Measurements from ENCODE around the gene CDYL. TPM values are rescaled to one million over a fixed set of nuclear protein-coding genes. Genes with fewer than 3 reads are reported as not detected.

The CDYL gene
- total RNA-seq, 5 donors from 2014 or later (not counting 1 experiment from before 2014, with no cell fraction given): 24.7 to 36.8 (median 30.2) TPM

DNA sequence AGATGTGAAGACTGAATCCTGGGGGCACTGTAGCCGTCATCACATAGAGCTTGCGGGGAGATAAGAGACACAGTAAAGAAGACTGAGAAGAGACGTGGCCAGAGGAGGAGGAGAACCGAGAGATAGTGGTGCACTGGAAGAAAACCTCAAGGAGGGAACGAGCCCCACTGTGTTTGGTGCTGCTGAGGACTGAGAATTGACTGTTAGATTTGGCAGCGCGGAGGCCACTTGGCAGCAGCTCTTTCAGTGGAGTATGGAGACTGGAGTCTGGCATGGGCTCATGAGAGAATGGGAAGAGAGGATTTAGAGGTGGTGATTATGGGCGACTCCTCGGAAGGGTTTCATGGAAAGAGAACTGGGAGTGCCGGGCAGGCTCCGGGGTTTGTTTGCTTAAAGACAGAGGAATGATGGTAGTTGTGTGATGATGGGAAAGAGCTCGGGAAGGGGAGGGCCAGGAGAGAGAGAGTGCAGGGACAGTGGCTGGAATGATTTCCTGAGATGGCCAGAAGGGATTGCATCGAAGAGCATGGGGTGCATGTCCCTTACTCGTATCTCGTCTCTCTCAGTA is 18.0 kb downstream of the CDYL start:
- no peaks in the 10 kb centered on the region for H3K27me3 Mint-ChIP-seq
- WGBS (ENCODE audit: insufficient coverage): 89% methylated on average over 15 of the region's 15 CpGs
- no peaks in the 10 kb centered on the region for H3K27me3 ChIP-seq (replicated peaks in 1 of 2; ENCODE audit: control insufficient read depth in 2 of 2, extremely low read depth in 1 of 2, insufficient read depth in 2 of 2, low read length in 1 of 2)
- CTCF ChIA-PET: no interaction called here
- peaks cover 5% of the 10 kb centered on the region for H3K36me3 Mint-ChIP-seq
- no peak overlapping the region for H3K4me3 Mint-ChIP-seq
- H3K4me1 Mint-ChIP-seq: peaks cover 37 to 61% (median 50%) of the 10 kb centered on the region in 3 donors
- ATAC-seq (replicated peaks in 1 of 4) (no peak), DNase-seq (no peak)
- H3K4me1 ChIP-seq (ENCODE audit: control insufficient read depth in 1 of 2, extremely low read depth in 1 of 2, insufficient read depth in 2 of 2, low read length in 2 of 2): peaks cover 0 to 9% of the 10 kb centered on the region in 2 experiments
- no peak overlapping the region for H3K27ac Mint-ChIP-seq
- H3K36me3 ChIP-seq (ENCODE audit: control insufficient read depth in 2 of 2, extremely low read depth in 1 of 2, insufficient read depth in 1 of 2, low read length in 1 of 2): no peaks in the 10 kb centered on the region
- H3K27ac ChIP-seq (ENCODE audit: low read length): no peak overlapping the region
- H3K9me3 ChIP-seq: no peaks in the 10 kb centered on the region
- H3K9me3 Mint-ChIP-seq: peaks cover 0 to 3% (median 0%) of the 10 kb centered on the region in 3 donors
- POLR2A ChIA-PET: no interaction called here
- H3K4me3 ChIP-seq (ENCODE audit: control insufficient read depth in 1 of 2, extremely low read depth in 1 of 2, low read length in 1 of 2): no peak overlapping the region

DNA sequence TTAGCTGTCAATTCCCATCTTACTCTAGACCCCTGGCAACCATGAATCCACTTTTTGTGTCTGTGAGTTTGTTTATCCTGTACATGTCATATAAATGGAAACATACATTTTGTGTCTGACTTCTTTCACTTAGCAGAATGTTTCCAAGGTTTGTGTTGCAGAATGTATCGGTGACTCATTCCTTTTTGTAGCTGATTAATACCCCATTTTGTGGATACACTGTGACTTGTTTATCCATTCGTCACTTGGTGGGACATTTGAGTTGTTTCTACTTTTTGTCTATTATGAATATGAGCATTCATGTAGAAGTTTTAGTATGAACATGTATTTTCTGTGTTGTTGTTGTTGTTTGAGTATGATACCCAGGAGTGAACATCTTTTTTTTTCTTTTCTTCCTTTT is 21.4 kb downstream of the CDYL start:
- Mint-ChIP-seq H3K4me3 (no peak overlapping the region), H3K27me3 (no peaks in the 10 kb centered on the region), H3K27ac (no peak overlapping the region), H3K9me3 (peaks cover 0 to 8% (median 7%) of the 10 kb centered on the region in 3 donors), H3K4me1 (peaks cover 41 to 62% (median 50%) of the 10 kb centered on the region in 3 donors), H3K36me3 (no peaks in the 10 kb centered on the region)
- no peak overlapping the region for H3K4me3 ChIP-seq (ENCODE audit: control insufficient read depth in 1 of 2, extremely low read depth in 1 of 2, low read length in 1 of 2)
- ChIA-PET POLR2A (no interaction called here), CTCF (no interaction called here)
- DNase-seq (no peak), ATAC-seq (replicated peaks in 1 of 4) (no peak)
- 60% methylated on average over 1 of the region's 2 CpGs for WGBS (ENCODE audit: insufficient coverage)
- no peaks in the 10 kb centered on the region for H3K9me3 ChIP-seq
- H3K36me3 ChIP-seq (ENCODE audit: control insufficient read depth in 2 of 2, extremely low read depth in 1 of 2, insufficient read depth in 1 of 2, low read length in 1 of 2): no peaks in the 10 kb centered on the region
- no peaks in the 10 kb centered on the region for H3K27me3 ChIP-seq (replicated peaks in 1 of 2; ENCODE audit: control insufficient read depth in 2 of 2, extremely low read depth in 1 of 2, insufficient read depth in 2 of 2, low read length in 1 of 2)
- peaks cover 2 to 12% of the 10 kb centered on the region in 2 experiments for H3K4me1 ChIP-seq (ENCODE audit: control insufficient read depth in 1 of 2, extremely low read depth in 1 of 2, insufficient read depth in 2 of 2, low read length in 2 of 2)
- H3K27ac ChIP-seq (ENCODE audit: low read length): no peak overlapping the region

DNA sequence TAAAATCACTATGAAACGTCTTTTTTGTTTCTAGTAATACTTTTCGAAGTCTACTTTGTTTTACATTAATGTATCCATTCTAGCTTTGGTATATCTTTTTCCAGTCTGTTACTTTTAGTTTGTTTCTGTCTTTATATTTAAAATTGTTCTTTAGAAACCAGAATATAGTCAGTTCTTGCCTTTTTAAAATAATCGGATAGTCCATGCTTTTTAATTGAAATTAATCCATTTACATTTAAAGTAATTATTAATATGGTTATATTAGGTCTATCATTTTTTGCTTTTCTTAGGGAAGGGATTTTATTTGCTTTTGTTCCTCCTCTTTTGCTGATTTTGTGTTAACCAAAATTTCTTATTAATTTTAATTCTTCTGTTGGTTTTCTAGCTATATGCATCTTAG is 23.7 kb downstream of the CDYL start:
- no peaks in the 10 kb centered on the region for H3K27me3 ChIP-seq (replicated peaks in 1 of 2; ENCODE audit: control insufficient read depth in 2 of 2, extremely low read depth in 1 of 2, insufficient read depth in 2 of 2, low read length in 1 of 2)
- no peaks in the 10 kb centered on the region for H3K36me3 ChIP-seq (ENCODE audit: control insufficient read depth in 2 of 2, extremely low read depth in 1 of 2, insufficient read depth in 1 of 2, low read length in 1 of 2)
- H3K4me1 Mint-ChIP-seq: peaks cover 64 to 85% (median 71%) of the 10 kb centered on the region in 3 donors
- no peak overlapping the region for H3K4me3 Mint-ChIP-seq
- no peaks in the 10 kb centered on the region for H3K9me3 ChIP-seq
- no peak overlapping the region for H3K4me3 ChIP-seq (ENCODE audit: control insufficient read depth in 1 of 2, extremely low read depth in 1 of 2, low read length in 1 of 2)
- DNase-seq (no peak), ATAC-seq (replicated peaks in 1 of 4) (no peak)
- POLR2A ChIA-PET: no interaction called here
- CTCF ChIA-PET: interaction anchor here in 1 of 2 donors (1.2 kb wide), 1 partner anchor 14 kb away, joined by 3 read pairs; no protein-coding TSS in a partner anchor
- peaks cover 3 to 14% of the 10 kb centered on the region in 2 experiments for H3K4me1 ChIP-seq (ENCODE audit: control insufficient read depth in 1 of 2, extremely low read depth in 1 of 2, insufficient read depth in 2 of 2, low read length in 2 of 2)
- no peaks in the 10 kb centered on the region for H3K36me3 Mint-ChIP-seq
- no peak overlapping the region for H3K27ac ChIP-seq (ENCODE audit: low read length)
- no CpG with 5 or more reads among the region's 3 CpGs for WGBS (ENCODE audit: insufficient coverage)
- H3K27me3 Mint-ChIP-seq: no peaks in the 10 kb centered on the region
- H3K27ac Mint-ChIP-seq: no peak overlapping the region
- peaks cover 0 to 8% (median 7%) of the 10 kb centered on the region in 3 donors for H3K9me3 Mint-ChIP-seq

DNA sequence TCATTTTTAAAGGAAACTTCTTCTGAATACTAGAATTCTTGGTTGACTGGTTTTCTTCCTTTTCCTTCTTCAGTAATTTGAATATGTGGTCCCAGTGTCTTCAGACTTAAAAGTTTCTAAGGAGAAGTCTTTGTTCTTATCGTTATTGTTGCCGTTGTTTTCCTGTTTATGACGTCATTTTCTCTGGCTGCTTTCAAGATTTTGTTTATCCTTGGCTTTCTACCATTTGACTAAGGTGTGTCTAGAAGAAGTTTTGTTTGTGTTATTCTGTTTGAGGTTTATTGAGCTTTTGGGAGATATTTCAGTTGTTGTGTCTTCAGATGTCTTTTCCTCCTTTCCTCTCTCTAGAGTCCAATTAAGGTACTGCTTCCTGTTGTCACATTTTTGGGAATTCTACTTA is 24.5 kb downstream of the CDYL start:
- 89% methylated on average over 3 of the region's 3 CpGs for WGBS (ENCODE audit: insufficient coverage)
- Histone ChIP-seq H3K4me1 (ENCODE audit: control insufficient read depth in 1 of 2, extremely low read depth in 1 of 2, insufficient read depth in 2 of 2, low read length in 2 of 2) (peaks cover 3 to 14% of the 10 kb centered on the region in 2 experiments), H3K4me3 (ENCODE audit: control insufficient read depth in 1 of 2, extremely low read depth in 1 of 2, low read length in 1 of 2) (no peak overlapping the region), H3K27ac (ENCODE audit: low read length) (no peak overlapping the region), H3K27me3 (replicated peaks in 1 of 2; ENCODE audit: control insufficient read depth in 2 of 2, extremely low read depth in 1 of 2, insufficient read depth in 2 of 2, low read length in 1 of 2) (no peaks in the 10 kb centered on the region), H3K9me3 (no peaks in the 10 kb centered on the region), H3K36me3 (ENCODE audit: control insufficient read depth in 2 of 2, extremely low read depth in 1 of 2, insufficient read depth in 1 of 2, low read length in 1 of 2) (no peaks in the 10 kb centered on the region)
- CTCF ChIA-PET: interaction anchor here in 1 of 2 donors (1.2 kb wide), 1 partner anchor 15 kb away, joined by 3 read pairs; no protein-coding TSS in a partner anchor
- Mint-ChIP-seq H3K27ac (no peak overlapping the region), H3K27me3 (no peaks in the 10 kb centered on the region), H3K4me1 (peaks cover 72 to 86% (median 75%) of the 10 kb centered on the region in 3 donors), H3K9me3 (peaks cover 0 to 8% (median 7%) of the 10 kb centered on the region in 3 donors), H3K36me3 (no peaks in the 10 kb centered on the region), H3K4me3 (no peak overlapping the region)
- ATAC-seq (replicated peaks in 1 of 4) (no peak), DNase-seq (no peak)
- POLR2A ChIA-PET: no interaction called here

DNA sequence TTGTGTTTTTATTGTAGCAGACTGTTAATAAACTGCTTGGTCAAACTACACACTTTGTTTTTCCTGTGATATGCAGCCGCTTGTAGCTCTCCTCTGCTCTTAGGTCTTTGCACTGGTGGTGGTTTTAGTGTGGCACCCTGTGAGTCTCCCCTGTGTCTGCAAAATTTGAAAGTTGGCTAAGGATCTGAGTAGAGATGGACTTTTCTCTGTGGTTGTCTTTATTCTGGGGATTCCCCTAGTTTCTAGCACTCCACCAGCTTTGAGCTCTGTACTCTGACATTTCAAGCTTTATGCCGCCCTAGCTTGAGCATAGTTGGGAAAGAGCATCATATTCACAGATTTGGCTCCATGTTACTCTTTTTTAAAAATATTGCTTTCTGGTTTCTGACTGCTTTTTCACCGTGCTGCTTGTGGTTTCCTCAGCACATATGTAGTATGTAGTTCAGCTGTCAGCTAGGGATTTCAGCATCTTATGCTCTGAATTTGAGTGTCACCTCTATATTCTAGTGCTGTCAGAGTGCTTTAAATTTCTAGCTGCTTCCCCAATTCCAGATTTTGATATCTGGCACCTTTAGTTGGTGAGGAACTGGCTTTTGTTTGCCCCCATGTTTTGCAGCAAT is 25.4 kb downstream of the CDYL start:
- Mint-ChIP-seq H3K9me3 (peaks cover 0 to 8% (median 7%) of the 10 kb centered on the region in 3 donors), H3K4me3 (peak overlapping the region in 2 of 3 donors; percentile 1 to 9), H3K27ac (peak overlapping the region in 1 of 2 donors; percentile 9), H3K4me1 (peaks cover 79 to 89% (median 82%) of the 10 kb centered on the region in 3 donors), H3K27me3 (no peaks in the 10 kb centered on the region), H3K36me3 (peaks cover 2% of the 10 kb centered on the region)
- WGBS (ENCODE audit: insufficient coverage): 18% methylated on average over 3 of the region's 3 CpGs
- Histone ChIP-seq H3K4me3 (ENCODE audit: control insufficient read depth in 1 of 2, extremely low read depth in 1 of 2, low read length in 1 of 2) (no peak overlapping the region), H3K27ac (ENCODE audit: low read length) (no peak overlapping the region), H3K9me3 (no peaks in the 10 kb centered on the region), H3K4me1 (ENCODE audit: control insufficient read depth in 1 of 2, extremely low read depth in 1 of 2, insufficient read depth in 2 of 2, low read length in 2 of 2) (peaks cover 3 to 19% of the 10 kb centered on the region in 2 experiments), H3K36me3 (ENCODE audit: control insufficient read depth in 2 of 2, extremely low read depth in 1 of 2, insufficient read depth in 1 of 2, low read length in 1 of 2) (peaks cover 2% of the 10 kb centered on the region in 2 donors), H3K27me3 (replicated peaks in 1 of 2; ENCODE audit: control insufficient read depth in 2 of 2, extremely low read depth in 1 of 2, insufficient read depth in 2 of 2, low read length in 1 of 2) (no peaks in the 10 kb centered on the region)
- ATAC-seq (replicated peaks in 1 of 4) (peak in 3 of 4 experiments; percentile 24 to 74 (median 35)), DNase-seq (peak in 4 of 35 experiments; percentile 11 to 30 (median 16))
- ChIA-PET POLR2A (no interaction called here), CTCF (interaction anchor here in 1 of 2 donors (0.6 kb wide), 2 partner anchors 203 to 302 kb away, joined by 6 to 10 read pairs; partner anchors contain the start of gene RPP40)

DNA sequence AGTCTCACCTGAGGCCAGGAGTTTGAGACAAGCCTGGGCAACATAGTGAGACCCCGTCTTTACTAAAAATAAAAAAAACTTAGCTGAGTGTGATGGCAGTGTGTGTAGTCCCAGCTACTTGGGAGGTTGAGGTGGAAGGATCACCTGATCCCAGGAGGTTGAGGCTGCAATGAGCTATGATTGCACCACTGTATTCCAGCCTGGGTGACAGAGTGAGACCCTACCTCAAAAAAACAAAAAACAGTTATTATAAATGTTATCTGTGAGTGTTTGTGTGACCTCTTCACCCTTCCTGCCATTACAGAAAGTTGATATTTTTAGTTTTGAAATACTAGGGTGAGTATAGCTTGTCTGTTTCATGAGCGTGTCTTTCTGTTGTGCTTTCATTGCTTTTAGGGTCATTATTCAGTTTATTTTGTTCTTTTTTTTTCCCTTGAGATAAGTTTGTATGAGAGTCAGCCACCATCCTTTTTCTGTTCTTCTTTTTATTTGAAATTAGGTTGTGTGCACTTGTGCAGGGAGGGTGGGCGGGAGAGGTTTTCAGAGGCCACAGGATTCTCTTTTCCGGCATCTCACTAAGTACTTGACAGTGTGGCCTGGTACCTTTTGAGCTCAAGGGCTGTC is 26.2 kb downstream of the CDYL start:
- ATAC-seq (replicated peaks in 1 of 4) (no peak), DNase-seq (no peak)
- peaks cover 3 to 19% of the 10 kb centered on the region in 2 experiments for H3K4me1 ChIP-seq (ENCODE audit: control insufficient read depth in 1 of 2, extremely low read depth in 1 of 2, insufficient read depth in 2 of 2, low read length in 2 of 2)
- ChIA-PET CTCF (interaction anchor here in 1 of 2 donors (0.6 kb wide), 3 partner anchors 74 to 342 kb away, joined by 3 to 10 read pairs (median 3); partner anchors contain the start of gene RPP40), POLR2A (no interaction called here)
- Mint-ChIP-seq H3K9me3 (peaks cover 0 to 8% (median 7%) of the 10 kb centered on the region in 3 donors), H3K4me1 (peaks cover 80 to 88% (median 83%) of the 10 kb centered on the region in 3 donors), H3K27me3 (no peaks in the 10 kb centered on the region), H3K27ac (no peak overlapping the region), H3K36me3 (peaks cover 3% of the 10 kb centered on the region), H3K4me3 (peak overlapping the region in 1 of 3 donors; percentile 9)
- no peaks in the 10 kb centered on the region for H3K27me3 ChIP-seq (replicated peaks in 1 of 2; ENCODE audit: control insufficient read depth in 2 of 2, extremely low read depth in 1 of 2, insufficient read depth in 2 of 2, low read length in 1 of 2)
- H3K9me3 ChIP-seq: no peaks in the 10 kb centered on the region
- H3K4me3 ChIP-seq (ENCODE audit: control insufficient read depth in 1 of 2, extremely low read depth in 1 of 2, low read length in 1 of 2): no peak overlapping the region
- H3K27ac ChIP-seq (ENCODE audit: low read length): no peak overlapping the region
- H3K36me3 ChIP-seq (ENCODE audit: control insufficient read depth in 2 of 2, extremely low read depth in 1 of 2, insufficient read depth in 1 of 2, low read length in 1 of 2): peaks cover 4 to 5% of the 10 kb centered on the region in 2 donors
- no CpG with 5 or more reads among the region's 4 CpGs for WGBS (ENCODE audit: insufficient coverage)
